ENCODE measurements around the gene DOLK.
"Not testable (repeated sequence)": the region's sequence is repeated elsewhere in the genome, so short reads cannot be mapped to it uniquely, and the experiment has no call there.

Gene DOLK

DNA sequence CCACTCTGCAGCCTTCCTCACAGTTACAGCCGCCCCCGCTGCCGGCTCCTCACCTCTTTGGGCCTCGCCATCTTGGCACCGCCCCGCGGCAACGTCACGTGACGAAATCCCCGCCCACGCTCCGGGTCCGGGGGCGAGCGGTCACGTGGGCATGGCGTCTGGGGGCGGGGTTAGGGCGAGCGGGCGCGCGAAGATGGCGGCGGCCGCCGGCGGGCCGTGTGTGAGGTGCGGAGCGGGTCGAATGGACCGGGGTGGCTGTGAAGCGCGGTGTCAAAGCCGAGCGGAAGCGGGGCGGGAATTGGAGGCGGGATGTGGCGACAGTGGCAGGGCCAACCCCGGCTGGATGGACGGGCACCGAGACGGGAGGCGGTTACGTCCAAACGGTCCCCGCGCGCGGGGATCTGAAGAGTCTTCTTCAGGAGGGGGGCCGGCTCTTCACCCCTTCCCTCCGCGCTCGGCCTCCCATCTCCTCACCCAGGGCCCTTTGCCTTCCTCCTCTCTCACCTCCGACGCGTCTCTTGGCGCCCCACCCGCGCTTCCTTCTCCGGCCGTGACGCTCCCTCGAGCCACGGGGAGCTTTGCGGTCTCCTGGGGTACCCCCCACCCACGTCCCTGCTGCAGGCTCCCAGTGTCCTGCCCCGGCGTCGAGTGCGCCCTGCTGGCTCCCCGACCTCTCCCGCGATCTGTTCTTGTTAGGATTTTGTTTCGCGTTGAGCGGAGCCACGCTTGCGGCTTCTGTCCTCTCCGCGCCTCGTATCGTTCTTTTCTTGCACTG, at the start of gene DOLK, which contains the start of gene NUP188:
Gene DOLK (minus strand): TSS at position 77 of the 775 bp plus-strand sequence. CDS start 300 bp downstream, outside the sequence.
Gene NUP188 (plus strand): TSS at position 173 of the 775 bp plus-strand sequence. CDS start 21 bp downstream, at position 194.
- DNase-seq (ENCODE audit: low spot score), result peak; percentile 93

- no peak for DNase-seq (ENCODE audit: low spot score)
These were observed 48.4 kb upstream of the DOLK start for GRCh38 chr9:128995791-128996190.

- no peak for DNase-seq (ENCODE audit: low spot score)
These were observed 45.6 kb upstream of the DOLK start for GRCh38 chr9:128992995-128993394.

GRCh38 chr9:128987805-128988204, 40.4 kb upstream of the DOLK start:
- DNase-seq (ENCODE audit: low spot score), result peak; percentile 69

DNA sequence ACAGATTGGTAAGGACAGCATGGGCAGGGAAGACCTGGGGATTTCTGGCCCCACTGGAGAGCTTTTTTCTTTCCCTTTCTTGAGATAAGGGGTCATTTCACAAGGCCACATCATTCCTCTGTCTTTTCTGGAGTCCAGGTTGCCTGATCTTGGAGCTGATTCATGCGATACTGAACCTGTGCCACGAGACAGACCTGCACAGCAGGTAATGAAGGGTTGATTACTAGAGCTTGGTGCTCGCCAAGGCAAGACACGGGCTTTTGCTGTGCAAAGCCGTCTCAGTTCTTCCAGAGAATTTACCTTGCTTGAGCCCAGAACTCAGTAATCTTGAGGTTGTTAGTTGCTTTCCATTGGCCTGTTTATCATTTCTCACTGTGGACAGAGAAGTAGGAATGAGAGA, 39.3 kb upstream of the DOLK start:
- DNase-seq (ENCODE audit: low spot score), result no peak

- no peak for DNase-seq (ENCODE audit: low spot score)
These were observed 36.1 kb upstream of the DOLK start for GRCh38 chr9:128983536-128983935.

DNA sequence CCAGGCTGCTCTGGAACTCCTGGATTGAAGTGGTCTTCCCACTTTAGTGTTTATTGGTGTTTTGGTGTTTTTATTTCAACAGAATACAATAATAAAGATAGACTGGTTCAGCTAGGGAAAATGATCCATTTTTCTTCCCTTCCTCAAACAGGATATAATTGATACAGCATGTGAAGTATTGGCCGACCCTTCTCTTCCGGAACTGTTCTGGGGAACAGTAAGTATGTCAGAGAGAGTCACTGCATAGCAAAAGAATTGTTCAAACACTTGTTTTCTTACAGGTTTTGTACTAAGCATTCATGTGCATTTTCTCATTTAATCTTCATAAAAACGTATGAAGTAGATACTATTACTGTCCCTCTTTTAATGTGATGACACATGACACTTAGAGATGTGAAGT, 31.7 kb upstream of the DOLK start:
- DNase-seq (ENCODE audit: low spot score), result no peak

DNA sequence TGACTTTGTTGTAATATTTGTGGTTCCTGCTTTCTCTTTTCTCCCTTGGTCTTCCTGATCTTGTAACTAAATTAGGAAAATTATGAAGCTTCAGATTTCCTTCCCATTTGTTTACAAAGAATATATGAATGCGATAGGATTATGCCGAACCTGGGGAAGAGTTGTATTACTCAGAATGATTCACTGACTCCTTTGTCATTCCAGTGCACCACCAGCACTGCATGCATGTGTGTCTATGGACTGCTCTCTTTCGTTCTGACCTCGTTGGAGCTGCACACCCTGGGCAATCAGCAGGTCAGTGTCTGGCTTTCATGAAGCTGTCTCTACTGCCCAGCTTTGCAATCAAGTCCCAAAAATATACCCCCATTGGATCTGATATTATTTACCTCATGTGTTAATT, 25.6 kb upstream of the DOLK start:
- DNase-seq (ENCODE audit: low spot score), result peak; percentile 62

DNA sequence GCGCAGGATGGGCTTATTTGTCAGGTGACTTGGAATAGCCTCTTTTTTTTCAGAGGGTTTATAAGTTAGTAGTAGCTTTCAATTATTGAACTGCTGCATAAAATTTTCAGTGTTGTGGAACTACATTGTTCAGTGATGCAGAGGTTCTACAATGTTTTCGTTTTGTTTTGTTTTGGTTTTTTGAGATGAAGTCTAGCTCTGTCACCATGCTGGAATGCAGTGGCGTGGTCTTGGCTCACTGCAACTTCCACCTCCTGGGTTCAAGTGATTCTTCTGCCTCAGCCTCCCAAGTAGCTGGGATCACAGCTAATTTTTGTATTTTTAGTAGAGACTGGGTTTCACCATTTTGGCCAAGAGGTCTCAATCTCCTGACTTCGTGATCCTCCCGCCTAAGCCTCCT, 22.1 kb upstream of the DOLK start:
- peak; percentile 16 for DNase-seq (ENCODE audit: low spot score)

- DNase-seq (ENCODE audit: low spot score), result not testable (repeated sequence)
These were observed 14.0 kb upstream of the DOLK start for GRCh38 chr9:128961403-128961802.

DNA sequence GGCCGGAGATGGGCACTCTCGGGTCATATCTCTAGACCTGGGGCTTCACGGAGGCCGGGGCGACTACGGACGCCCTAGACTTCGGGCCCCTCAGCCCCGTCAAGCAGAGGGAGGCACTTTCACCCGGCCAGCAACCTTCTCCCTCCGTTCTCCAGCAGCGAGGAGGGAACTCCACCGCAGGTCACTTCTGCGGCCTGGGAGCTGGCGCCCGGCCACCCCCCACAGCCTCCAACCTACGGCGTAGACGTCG, 201 bp downstream of the DOLK start:
- no peak for DNase-seq (ENCODE audit: low spot score)

DNA sequence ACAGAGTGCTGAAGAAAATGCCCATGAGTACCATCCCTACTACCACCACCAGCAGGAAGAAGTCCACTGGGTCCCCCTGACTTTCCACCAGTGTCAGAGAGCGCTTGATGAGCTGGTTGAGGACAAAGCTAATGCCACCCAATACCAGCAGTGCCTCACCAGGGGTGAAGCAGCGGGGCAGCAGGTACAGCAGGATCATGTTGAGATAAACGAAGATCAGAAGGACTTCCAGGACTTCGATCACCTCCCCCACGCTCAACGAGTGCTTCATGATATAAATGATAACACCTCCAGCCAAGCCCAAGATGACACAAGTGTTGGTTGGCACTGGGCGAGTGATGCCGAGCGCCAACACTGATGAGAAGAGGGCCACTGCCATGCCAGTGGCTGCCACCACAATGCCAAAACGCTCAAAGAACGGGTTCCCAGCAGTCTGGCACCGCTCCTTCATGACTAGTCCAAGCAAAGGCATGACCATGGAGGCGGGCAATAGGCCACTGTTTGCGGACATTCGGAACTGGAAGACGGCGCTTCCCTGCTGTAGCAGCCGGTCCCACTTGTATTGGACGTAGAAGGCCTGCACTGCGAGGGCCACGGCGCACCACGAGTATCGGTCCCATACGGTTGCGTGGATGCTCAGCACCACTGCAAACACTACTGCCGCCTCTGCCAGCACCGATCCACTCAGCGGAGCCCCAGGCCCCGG, 679 bp downstream of the DOLK start:
- peak; percentile 41 for DNase-seq (ENCODE audit: low spot score)

DNA sequence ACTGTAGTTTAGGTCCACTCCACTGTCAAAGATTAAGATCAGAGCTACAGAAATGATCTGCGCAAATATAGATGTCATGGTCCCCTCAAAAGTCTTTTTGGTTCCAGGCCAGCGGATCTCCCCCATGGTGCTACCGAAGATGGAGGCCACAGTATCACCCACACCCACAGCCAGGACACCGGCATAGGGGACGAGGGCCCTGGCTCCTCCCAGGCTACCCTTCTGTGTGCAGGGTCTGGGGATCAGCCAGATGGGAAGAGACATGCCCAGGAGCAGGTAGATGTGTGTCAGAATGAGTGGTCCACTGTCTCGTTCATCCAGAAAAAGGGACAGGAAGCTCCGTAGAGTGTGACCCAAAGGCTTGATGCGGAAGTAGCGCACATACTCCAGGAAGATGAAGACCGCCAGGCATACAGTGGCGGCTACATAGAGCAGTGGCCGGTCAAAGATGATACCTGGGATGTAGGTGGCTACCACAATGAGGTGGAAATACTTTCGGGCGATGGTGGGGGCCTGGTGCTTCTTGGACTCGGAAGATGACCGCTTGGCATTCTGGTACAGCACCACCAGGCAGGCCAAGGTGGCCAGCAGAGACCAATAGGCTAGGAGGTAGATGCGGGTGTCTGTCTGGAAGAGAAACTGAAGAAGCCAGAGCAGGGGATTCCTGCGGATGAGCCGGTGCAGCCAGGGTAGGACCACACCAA, 1.5 kb downstream of the DOLK start:
- no peak for DNase-seq (ENCODE audit: low spot score)

GRCh38 chr9:128944966-128945365, 2.4 kb downstream of the DOLK start:
- DNase-seq (ENCODE audit: low spot score), result not testable (repeated sequence)

GRCh38 chr9:128943832-128944620, 3.4 kb downstream of the DOLK start:
- DNase-seq (ENCODE audit: low spot score), result no peak

DNA sequence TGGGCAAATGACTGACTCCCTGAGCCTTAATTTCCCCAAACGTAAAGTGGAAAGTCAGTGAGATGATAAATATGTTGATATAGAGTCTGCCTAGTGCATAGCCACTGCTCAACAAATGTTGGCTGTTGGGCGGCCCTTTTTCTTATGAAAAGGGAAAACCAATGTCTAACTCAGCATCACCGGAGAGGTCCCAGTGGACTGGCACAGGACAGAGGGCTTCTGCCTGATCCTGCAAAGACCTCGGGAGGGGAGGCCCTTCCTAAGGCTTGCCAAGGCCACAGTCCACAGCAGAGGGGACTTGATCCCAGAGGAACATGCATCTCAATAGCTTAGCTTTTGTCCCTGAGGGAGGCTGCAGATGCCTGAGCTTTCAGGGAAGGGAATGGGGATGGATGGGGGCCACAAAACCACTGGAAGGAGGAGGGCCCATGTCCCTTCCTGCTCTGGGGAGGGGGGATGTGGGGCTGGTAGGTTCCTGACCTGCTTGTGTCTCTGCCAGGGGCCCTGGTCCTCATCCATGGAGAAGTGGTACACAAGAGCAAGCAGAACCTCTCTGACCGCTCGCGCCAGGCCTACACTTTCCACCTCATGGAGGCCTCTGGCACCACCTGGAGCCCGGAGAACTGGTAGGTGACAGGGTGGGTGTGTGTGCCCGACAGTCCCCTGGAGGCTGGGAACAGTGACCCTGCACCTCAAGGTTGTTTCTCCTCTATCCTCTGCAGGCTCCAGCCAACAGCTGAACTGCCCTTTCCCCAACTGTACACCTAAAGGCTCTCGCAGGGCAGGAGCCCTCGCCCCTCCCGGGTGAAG, 6.3 kb downstream of the DOLK start:
- DNase-seq (ENCODE audit: low spot score), result no peak

GRCh38 chr9:128940271-128940921, 7.0 kb downstream of the DOLK start:
- no peak for DNase-seq (ENCODE audit: low spot score)

- DNase-seq (ENCODE audit: low spot score), result no peak
These were observed 9.9 kb downstream of the DOLK start for GRCh38 chr9:128937310-128938165.

DNA sequence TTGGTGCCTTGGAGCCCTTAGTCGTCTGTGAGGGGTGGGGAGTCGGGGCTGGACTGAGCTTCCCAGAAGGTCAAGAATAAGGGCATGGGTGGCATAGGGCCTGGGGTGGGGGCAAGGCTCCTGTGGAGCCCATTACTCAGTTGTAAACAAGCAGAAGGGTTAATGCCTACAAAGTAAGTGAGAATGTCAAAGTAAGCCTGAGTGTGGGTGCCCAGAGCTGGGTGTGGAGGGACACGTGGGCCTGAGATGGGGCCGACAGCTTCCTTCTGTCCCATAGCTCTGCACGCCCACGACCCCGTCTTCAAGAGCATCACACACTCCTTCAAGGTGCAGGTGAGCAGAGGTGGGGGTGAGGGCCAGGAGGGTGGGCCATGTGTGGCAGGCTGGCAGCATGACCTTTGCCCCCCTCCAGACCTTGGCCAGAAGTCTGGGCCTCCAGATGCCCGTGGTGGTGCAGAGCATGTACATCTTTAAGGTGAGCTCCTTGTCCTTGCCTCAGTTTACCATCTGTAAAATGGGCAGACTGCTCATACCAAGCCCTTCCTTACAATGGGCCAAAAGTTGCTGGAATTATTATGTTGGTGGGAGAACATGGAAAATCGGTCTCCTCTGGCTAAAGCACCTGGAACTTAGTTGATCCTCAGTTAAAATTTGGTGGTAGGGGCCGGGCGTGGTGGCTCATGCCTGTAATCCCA, 11.1 kb downstream of the DOLK start:
- DNase-seq (ENCODE audit: low spot score), result no peak
